ENCODE results near the gene RILPL1. TPM values are rescaled to one million over a fixed set of nuclear protein-coding genes. Genes with fewer than 3 reads are reported as not detected.
"Not testable (repeated sequence)": the region's sequence is repeated elsewhere in the genome, so short reads cannot be mapped to it uniquely, and the experiment has no call there.

Gene RILPL1
- polyA plus RNA-seq, 1 donor (not counting 4 experiments of a cell fraction or from before 2014, with no cell fraction given): 17.0 TPM

DNA sequence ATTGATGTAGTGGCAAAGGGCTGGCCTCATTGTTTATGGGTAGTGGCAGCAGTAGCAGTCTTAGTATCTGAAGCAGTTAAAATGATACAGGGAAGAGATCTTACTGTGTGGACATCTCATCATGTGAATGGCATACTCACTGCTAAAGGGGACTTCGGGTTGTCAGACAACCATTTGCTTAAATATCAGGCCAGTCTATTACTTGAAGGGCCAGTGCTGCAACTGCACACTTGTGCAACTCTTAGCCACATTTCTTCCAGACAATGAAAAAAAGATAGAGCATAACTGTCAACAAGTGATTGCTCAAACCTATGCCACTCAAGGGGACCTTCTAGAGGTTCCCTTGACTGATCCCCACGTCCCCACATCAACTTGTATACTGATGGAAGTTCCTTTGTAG lies 20.6 kb upstream of the RILPL1 start:
- H3K4me2 ChIP-seq (ENCODE audit: control insufficient read depth, extremely low read depth, insufficient read depth, low read depth, low read length); H3K9me3 ChIP-seq (ENCODE audit: control insufficient read depth, low read depth, low read length); H3K36me3 ChIP-seq (ENCODE audit: control insufficient read depth in 2 of 2, extremely low read depth in 1 of 2, insufficient read depth in 2 of 2, low read length in 2 of 2); dilution Hi-C loops (cut with MboI; ENCODE audit: extremely low pct_ligation_motif_present, low sequenced_read_pairs); H3K9ac ChIP-seq (ENCODE audit: control insufficient read depth, extremely low read depth, insufficient read depth, low read length); FAIRE-seq; H3K27ac ChIP-seq (ENCODE audit: control insufficient read depth, insufficient read depth, low read length); H2AFZ ChIP-seq (ENCODE audit: control insufficient read depth, low read length); H3K27me3 ChIP-seq (ENCODE audit: control insufficient read depth, extremely low read depth, insufficient read depth, low read length); DNase-seq (ENCODE audit: low read depth, low spot score); H4K20me1 ChIP-seq (ENCODE audit: control insufficient read depth, extremely low read depth, insufficient read depth, low read length); H3K4me3 ChIP-seq (ENCODE audit: control insufficient read depth in 2 of 3, extremely low read depth in 1 of 3, insufficient read depth in 2 of 3, low read depth in 1 of 3, low read length in 3 of 3); H3K4me1 ChIP-seq (ENCODE audit: control insufficient read depth, extremely low read depth, insufficient read depth, low read length); H3K79me2 ChIP-seq (ENCODE audit: control insufficient read depth, insufficient read depth, low read length); H3K9me1 ChIP-seq (ENCODE audit: control insufficient read depth, extremely low read depth, insufficient read depth, low read length): not testable (repeated sequence)

DNA sequence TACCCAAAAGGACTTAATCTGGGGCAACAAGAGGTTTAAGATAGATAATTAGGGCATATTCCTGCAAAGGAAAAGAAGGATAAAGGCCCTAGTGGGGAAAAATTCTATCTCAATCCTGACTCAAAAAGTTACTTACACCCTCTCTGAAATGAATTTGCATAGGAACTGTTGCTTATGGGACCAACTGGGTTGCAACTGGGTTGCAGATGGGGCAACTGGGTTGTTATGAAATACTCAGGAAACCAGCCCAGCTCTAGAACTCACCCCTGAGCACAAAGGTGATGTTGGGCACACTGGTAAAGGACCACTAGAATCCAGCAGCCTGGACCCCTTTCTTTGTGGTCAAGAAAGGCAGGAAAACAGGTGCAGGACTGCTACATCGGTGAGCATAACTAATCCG lies 17.2 kb upstream of the RILPL1 start:
- Histone ChIP-seq H3K4me1 (ENCODE audit: control insufficient read depth, extremely low read depth, insufficient read depth, low read length) (peaks cover 10% of the 10 kb centered on the region), H3K27me3 (ENCODE audit: control insufficient read depth, extremely low read depth, insufficient read depth, low read length) (no peaks in the 10 kb centered on the region), H3K36me3 (ENCODE audit: control insufficient read depth in 2 of 2, extremely low read depth in 1 of 2, insufficient read depth in 2 of 2, low read length in 2 of 2) (no peaks in the 10 kb centered on the region), H3K9me1 (ENCODE audit: control insufficient read depth, extremely low read depth, insufficient read depth, low read length) (no peaks in the 10 kb centered on the region), H3K9me3 (ENCODE audit: control insufficient read depth, low read depth, low read length) (no peaks in the 10 kb centered on the region), H3K4me2 (ENCODE audit: control insufficient read depth, extremely low read depth, insufficient read depth, low read depth, low read length) (no peak overlapping the region), H3K79me2 (ENCODE audit: control insufficient read depth, insufficient read depth, low read length) (no peaks in the 10 kb centered on the region), H3K9ac (ENCODE audit: control insufficient read depth, extremely low read depth, insufficient read depth, low read length) (no peak overlapping the region), H2AFZ (ENCODE audit: control insufficient read depth, low read length) (no peak overlapping the region), H3K27ac (ENCODE audit: control insufficient read depth, insufficient read depth, low read length) (no peak overlapping the region), H3K4me3 (ENCODE audit: control insufficient read depth in 2 of 3, extremely low read depth in 1 of 3, insufficient read depth in 2 of 3, low read depth in 1 of 3, low read length in 3 of 3) (no peak overlapping the region), H4K20me1 (ENCODE audit: control insufficient read depth, extremely low read depth, insufficient read depth, low read length) (no peaks in the 10 kb centered on the region)
- DNase-seq (ENCODE audit: low read depth, low spot score) (no peak), FAIRE-seq (no peak)
- dilution Hi-C loops (cut with MboI; ENCODE audit: extremely low pct_ligation_motif_present, low sequenced_read_pairs): no loop called here
- TF ChIP-seq, protein P1, sequence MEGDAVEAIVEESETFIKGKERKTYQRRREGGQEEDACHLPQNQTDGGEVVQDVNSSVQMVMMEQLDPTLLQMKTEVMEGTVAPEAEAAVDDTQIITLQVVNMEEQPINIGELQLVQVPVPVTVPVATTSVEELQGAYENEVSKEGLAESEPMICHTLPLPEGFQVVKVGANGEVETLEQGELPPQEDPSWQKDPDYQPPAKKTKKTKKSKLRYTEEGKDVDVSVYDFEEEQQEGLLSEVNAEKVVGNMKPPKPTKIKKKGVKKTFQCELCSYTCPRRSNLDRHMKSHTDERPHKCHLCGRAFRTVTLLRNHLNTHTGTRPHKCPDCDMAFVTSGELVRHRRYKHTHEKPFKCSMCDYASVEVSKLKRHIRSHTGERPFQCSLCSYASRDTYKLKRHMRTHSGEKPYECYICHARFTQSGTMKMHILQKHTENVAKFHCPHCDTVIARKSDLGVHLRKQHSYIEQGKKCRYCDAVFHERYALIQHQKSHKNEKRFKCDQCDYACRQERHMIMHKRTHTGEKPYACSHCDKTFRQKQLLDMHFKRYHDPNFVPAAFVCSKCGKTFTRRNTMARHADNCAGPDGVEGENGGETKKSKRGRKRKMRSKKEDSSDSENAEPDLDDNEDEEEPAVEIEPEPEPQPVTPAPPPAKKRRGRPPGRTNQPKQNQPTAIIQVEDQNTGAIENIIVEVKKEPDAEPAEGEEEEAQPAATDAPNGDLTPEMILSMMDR (optimal IDR thresholded peaks at IDR 0.05 in 1 of 3, IDR thresholded peaks at IDR 0.05 in 1 of 3, conservative IDR thresholded peaks at IDR 0.05 in 1 of 3; ENCODE audit: extremely low read depth in 1 of 3, insufficient read depth in 2 of 3, low read length in 3 of 3): no peak
- no peak for TF ChIP-seq EZH2 (IDR thresholded peaks at IDR 0.05; ENCODE audit: low read length)

DNA sequence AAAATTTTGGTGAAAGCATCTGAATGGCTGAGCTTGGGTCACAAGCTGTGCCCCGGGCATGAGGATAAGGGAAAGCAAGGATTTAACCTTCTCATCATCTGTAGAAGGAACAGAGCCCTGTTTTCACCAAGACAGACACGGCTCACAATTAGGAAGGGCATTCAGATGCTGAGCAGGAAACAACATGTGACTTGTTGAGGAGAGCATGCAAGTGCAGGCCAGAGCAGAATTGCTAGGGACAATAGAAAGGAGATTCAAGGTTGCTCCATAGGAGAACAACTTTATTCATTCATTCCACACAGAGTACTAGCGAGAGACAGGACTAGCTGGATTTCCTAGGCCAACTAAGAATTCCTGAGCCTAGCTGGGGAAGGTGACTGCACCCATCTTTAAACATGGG lies 14.6 kb upstream of the RILPL1 start:
- Histone ChIP-seq H3K27ac (ENCODE audit: control insufficient read depth, insufficient read depth, low read length) (no peak overlapping the region), H3K79me2 (ENCODE audit: control insufficient read depth, insufficient read depth, low read length) (no peaks in the 10 kb centered on the region), H3K4me2 (ENCODE audit: control insufficient read depth, extremely low read depth, insufficient read depth, low read depth, low read length) (no peak overlapping the region), H4K20me1 (ENCODE audit: control insufficient read depth, extremely low read depth, insufficient read depth, low read length) (no peaks in the 10 kb centered on the region), H3K9me1 (ENCODE audit: control insufficient read depth, extremely low read depth, insufficient read depth, low read length) (no peaks in the 10 kb centered on the region), H3K9ac (ENCODE audit: control insufficient read depth, extremely low read depth, insufficient read depth, low read length) (no peak overlapping the region), H3K4me1 (ENCODE audit: control insufficient read depth, extremely low read depth, insufficient read depth, low read length) (peaks cover 10% of the 10 kb centered on the region), H3K36me3 (ENCODE audit: control insufficient read depth in 2 of 2, extremely low read depth in 1 of 2, insufficient read depth in 2 of 2, low read length in 2 of 2) (no peaks in the 10 kb centered on the region), H3K9me3 (ENCODE audit: control insufficient read depth, low read depth, low read length) (no peaks in the 10 kb centered on the region), H3K27me3 (ENCODE audit: control insufficient read depth, extremely low read depth, insufficient read depth, low read length) (no peaks in the 10 kb centered on the region), H2AFZ (ENCODE audit: control insufficient read depth, low read length) (no peak overlapping the region), H3K4me3 (ENCODE audit: control insufficient read depth in 2 of 3, extremely low read depth in 1 of 3, insufficient read depth in 2 of 3, low read depth in 1 of 3, low read length in 3 of 3) (no peak overlapping the region)
- TF ChIP-seq EZH2 (IDR thresholded peaks at IDR 0.05; ENCODE audit: low read length): no peak
- TF ChIP-seq, protein P1 (optimal IDR thresholded peaks at IDR 0.05 in 1 of 3, IDR thresholded peaks at IDR 0.05 in 1 of 3, conservative IDR thresholded peaks at IDR 0.05 in 1 of 3; ENCODE audit: extremely low read depth in 1 of 3, insufficient read depth in 2 of 3, low read length in 3 of 3): no peak
- dilution Hi-C loops (cut with MboI; ENCODE audit: extremely low pct_ligation_motif_present, low sequenced_read_pairs): no loop called here
- FAIRE-seq: no peak
- DNase-seq (ENCODE audit: low read depth, low spot score): no peak
